Tibial nerve (tissue), 4 donors: Measurements from ENCODE around the gene EBF3.

Experiments
- CTCF ChIP-seq, 5 experiments: fragments of 200-600 bp in 3 of 5; fragments of 450-650 bp in 2 of 5; sonication (generic) in 3 of 5; IDR thresholded peaks; one replicate each; pipeline ENCODE4 v1.5.1; 2016 to 2019; ENCODE audit warnings: antibody characterized with exemption in 5 of 5, mild to moderate bottlenecking in 3 of 5, moderate library complexity in 2 of 5
- EP300 ChIP-seq, 2 donors: sonication (generic); formaldehyde crosslinking; IDR thresholded peaks; one replicate each; pipeline ENCODE4 v1.6.1; 2017; ENCODE audit warnings: antibody characterized with exemption in 2 of 2, mild to moderate bottlenecking in 1 of 2

- TF ChIP-seq CTCF (IDR thresholded peaks at IDR 0.05) (no peak), EP300 (IDR thresholded peaks at IDR 0.05) (no peak)
These were observed 81.0 kb downstream of the EBF3 start for GRCh38 chr10:129883029-129883428.
